Ishikawa (cell line): Measurements from ENCODE around the gene COLQ.

Experiments used
- CEBPB ChIP-seq: IDR thresholded peaks from 2 replicates; pipeline ENCODE4 v1.6.1; 2012
- CREB1 ChIP-seq: IDR thresholded peaks from 2 replicates; pipeline ENCODE4 v1.6.1; 2012; ENCODE audit warnings: low read depth
- EGR1 ChIP-seq: IDR thresholded peaks from 2 replicates; pipeline ENCODE4 v1.6.1; 2012
- EP300 ChIP-seq: IDR thresholded peaks from 2 replicates; pipeline ENCODE4 v1.6.1; 2012; ENCODE audit warnings: borderline replicate concordance
- FOXM1 ChIP-seq: IDR thresholded peaks from 2 replicates; pipeline ENCODE4 v1.6.1; 2012; ENCODE audit warnings: low read depth, borderline replicate concordance
- NFIC ChIP-seq: IDR thresholded peaks from 2 replicates; pipeline ENCODE4 v1.6.1; 2012
- RAD21 ChIP-seq: IDR thresholded peaks from 2 replicates; pipeline ENCODE4 v1.6.1; 2012; ENCODE audit warnings: low read depth
- TAF1 ChIP-seq: IDR thresholded peaks from 2 replicates; pipeline ENCODE4 v1.6.1; 2012; ENCODE audit warnings: low read depth, mild to moderate bottlenecking
- TCF12 ChIP-seq: IDR thresholded peaks from 2 replicates; pipeline ENCODE4 v1.6.1; 2012; ENCODE audit warnings: low read depth
- TEAD4 ChIP-seq: IDR thresholded peaks from 2 replicates; pipeline ENCODE4 v1.6.1; 2012
- USF1 ChIP-seq: IDR thresholded peaks from 2 replicates; pipeline ENCODE4 v1.6.1; 2012
- YY1 ChIP-seq: IDR thresholded peaks from 2 replicates; pipeline ENCODE4 v1.6.1; 2012; ENCODE audit warnings: low read depth
- ZBTB7A ChIP-seq: IDR thresholded peaks from 2 replicates; pipeline ENCODE4 v1.6.1; 2012; ENCODE audit warnings: low read depth
- TF ChIP-seq, protein P1 (sequence below): IDR thresholded peaks from 2 replicates; pipeline ENCODE4 v1.6.1; 2012
- TF ChIP-seq, protein P2 (sequence below): IDR thresholded peaks from 2 replicates; pipeline ENCODE4 v1.6.1; 2012; ENCODE audit warnings: low read depth, mild to moderate bottlenecking

COLQ gene

GRCh38 chr3:15523660-15524417, 2.3 kb upstream of the COLQ start:
- TF ChIP-seq TCF12: no peak
- TF ChIP-seq RAD21: 0 out of 2 replicates have a peak, but pooled peaks have one; percentile 2

DNA sequence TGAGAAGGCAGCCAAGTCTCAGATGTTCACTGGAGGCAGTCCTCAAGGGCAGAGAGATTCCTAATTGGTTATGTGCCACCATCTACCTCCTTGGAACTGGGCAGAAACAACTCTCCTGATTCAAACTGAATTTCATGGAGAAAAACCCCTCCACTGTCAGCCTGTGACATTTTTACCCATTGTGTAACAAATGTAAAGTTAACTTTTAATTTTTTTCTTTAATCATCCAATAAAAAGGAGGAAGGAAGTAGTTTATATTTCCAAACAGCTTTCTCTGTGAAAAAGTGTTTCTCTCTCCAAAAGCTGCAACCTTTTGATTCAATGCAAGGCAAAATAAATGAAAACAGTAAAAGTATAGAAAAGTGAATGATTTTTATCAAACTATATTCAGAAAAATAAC, 510 bp upstream of the COLQ start:
- TF ChIP-seq RAD21: no peak
- TF ChIP-seq EGR1: no peak
- TF ChIP-seq FOXM1: no peak
- no peak for TF ChIP-seq ZBTB7A
- no peak for TF ChIP-seq EP300
- TF ChIP-seq USF1: no peak
- TF ChIP-seq CREB1: no peak
- TF ChIP-seq TAF1: no peak
- no peak for TF ChIP-seq TEAD4
- no peak for TF ChIP-seq TCF12
- TF ChIP-seq, protein P1, sequence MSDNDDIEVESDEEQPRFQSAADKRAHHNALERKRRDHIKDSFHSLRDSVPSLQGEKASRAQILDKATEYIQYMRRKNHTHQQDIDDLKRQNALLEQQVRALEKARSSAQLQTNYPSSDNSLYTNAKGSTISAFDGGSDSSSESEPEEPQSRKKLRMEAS: no peak
- no peak for TF ChIP-seq NFIC

GRCh38 chr3:15520804-15521572, 518 bp downstream of the COLQ start:
- TF ChIP-seq RAD21: no peak
- TF ChIP-seq YY1: no peak
- TF ChIP-seq CEBPB: no peak
- TF ChIP-seq, protein P2, sequence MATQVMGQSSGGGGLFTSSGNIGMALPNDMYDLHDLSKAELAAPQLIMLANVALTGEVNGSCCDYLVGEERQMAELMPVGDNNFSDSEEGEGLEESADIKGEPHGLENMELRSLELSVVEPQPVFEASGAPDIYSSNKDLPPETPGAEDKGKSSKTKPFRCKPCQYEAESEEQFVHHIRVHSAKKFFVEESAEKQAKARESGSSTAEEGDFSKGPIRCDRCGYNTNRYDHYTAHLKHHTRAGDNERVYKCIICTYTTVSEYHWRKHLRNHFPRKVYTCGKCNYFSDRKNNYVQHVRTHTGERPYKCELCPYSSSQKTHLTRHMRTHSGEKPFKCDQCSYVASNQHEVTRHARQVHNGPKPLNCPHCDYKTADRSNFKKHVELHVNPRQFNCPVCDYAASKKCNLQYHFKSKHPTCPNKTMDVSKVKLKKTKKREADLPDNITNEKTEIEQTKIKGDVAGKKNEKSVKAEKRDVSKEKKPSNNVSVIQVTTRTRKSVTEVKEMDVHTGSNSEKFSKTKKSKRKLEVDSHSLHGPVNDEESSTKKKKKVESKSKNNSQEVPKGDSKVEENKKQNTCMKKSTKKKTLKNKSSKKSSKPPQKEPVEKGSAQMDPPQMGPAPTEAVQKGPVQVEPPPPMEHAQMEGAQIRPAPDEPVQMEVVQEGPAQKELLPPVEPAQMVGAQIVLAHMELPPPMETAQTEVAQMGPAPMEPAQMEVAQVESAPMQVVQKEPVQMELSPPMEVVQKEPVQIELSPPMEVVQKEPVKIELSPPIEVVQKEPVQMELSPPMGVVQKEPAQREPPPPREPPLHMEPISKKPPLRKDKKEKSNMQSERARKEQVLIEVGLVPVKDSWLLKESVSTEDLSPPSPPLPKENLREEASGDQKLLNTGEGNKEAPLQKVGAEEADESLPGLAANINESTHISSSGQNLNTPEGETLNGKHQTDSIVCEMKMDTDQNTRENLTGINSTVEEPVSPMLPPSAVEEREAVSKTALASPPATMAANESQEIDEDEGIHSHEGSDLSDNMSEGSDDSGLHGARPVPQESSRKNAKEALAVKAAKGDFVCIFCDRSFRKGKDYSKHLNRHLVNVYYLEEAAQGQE: no peak
- TF ChIP-seq TCF12: no peak

- TF ChIP-seq, protein P1: no peak
- TF ChIP-seq TAF1: no peak
- TF ChIP-seq FOXM1: no peak
- no peak for TF ChIP-seq RAD21
- TF ChIP-seq, protein P2: no peak
- TF ChIP-seq YY1: no peak
- TF ChIP-seq CEBPB: no peak
- no peak for TF ChIP-seq NFIC
- TF ChIP-seq CREB1: no peak
- TF ChIP-seq USF1: no peak
- no peak for TF ChIP-seq EP300
- no peak for TF ChIP-seq TEAD4
These were observed 1.3 kb downstream of the COLQ start for GRCh38 chr3:15520185-15520584.

GRCh38 chr3:15519096-15519495, 2.4 kb downstream of the COLQ start:
- TF ChIP-seq CREB1: no peak
- TF ChIP-seq TCF12: no peak
- TF ChIP-seq, protein P1: no peak
- TF ChIP-seq, protein P2: no peak
- TF ChIP-seq EP300: no peak
- TF ChIP-seq FOXM1: no peak
- TF ChIP-seq RAD21: no peak
- TF ChIP-seq NFIC: no peak
